Measurements from ENCODE around the gene DENND5A.
"Not testable (repeated sequence)": the region's sequence is repeated elsewhere in the genome, so short reads cannot be mapped to it uniquely, and the experiment has no call there.

DENND5A gene

DNA sequence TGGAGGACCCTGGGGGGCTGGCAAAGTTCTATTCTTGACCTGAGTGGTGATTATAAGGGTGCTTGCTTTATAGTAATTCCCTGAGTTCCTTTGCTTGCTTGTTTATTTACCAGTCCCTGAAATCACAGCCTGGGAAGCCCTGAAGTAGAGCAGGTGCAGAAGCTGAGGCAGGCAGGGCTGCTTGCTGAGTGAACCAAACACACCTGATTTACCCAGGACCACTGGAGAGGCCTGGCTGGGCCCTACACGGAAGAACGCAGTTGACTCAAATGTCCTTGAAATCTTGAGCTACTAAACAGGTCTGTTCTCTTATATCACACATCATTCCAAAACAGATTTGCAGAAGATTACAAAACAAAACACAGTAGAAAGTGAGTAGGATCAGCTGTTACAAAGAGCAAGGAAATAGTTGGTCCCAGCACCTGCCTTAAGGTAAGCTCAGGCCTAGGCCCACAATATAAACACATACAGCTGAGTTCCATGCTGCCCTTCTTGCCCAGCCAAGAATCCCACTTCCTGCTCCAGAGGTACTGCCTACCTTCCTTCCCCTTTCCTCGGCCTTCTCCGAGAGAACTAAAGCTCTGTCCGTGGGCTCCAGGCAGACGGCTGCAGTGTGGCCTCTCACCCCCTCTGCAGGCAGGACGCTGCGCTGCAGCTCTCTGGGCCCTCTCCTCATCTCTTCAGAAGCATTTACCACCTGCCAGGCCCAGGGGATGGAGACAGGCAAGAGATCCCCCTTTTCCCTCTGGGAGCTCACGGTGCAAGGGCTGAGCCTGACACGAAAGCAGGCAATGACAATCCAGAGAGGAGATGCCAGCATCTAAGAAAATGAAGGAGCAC lies 127.6 kb downstream of the DENND5A start:
- peak; percentile 76 for DNase-seq

DNA sequence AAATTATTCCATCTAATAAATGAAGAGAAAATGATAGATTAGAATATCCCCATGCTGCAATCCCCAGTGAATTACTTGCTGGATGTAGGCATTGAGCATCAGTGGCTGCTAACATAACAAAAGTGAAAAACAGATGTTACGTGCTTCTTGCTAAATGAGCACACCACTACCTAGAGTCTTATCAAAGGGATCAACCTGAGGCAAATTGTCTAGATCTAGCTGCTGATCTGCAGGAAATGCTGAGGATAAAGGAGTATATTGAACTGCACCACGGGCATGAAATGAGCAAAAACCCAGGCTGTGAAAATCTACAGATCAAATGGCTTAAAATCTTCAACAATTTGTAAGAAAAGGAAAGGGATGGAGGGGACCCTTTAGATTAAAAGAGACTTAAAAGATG lies 128.4 kb downstream of the DENND5A start:
- DNase-seq = no peak

DNA sequence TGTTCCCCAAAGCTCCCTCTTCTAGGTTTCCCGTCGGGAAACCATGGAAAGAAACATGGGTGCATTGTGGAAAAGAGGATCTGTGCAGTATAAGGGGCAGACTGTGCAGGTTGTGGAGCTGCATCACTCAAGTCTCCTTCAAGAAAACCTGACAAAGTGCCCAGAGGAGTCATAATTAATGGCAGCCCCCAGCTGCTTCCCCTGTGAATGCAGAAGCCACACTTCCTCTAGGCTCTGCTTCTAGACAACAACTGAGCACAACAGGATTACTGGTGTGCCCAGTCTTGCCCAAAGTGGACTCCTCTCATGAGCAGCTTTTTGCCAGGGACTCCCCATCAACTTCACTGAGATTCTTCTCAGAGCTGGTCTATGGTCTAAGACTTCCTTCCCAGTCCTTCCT lies 131.2 kb downstream of the DENND5A start:
- no peak for DNase-seq

DNA sequence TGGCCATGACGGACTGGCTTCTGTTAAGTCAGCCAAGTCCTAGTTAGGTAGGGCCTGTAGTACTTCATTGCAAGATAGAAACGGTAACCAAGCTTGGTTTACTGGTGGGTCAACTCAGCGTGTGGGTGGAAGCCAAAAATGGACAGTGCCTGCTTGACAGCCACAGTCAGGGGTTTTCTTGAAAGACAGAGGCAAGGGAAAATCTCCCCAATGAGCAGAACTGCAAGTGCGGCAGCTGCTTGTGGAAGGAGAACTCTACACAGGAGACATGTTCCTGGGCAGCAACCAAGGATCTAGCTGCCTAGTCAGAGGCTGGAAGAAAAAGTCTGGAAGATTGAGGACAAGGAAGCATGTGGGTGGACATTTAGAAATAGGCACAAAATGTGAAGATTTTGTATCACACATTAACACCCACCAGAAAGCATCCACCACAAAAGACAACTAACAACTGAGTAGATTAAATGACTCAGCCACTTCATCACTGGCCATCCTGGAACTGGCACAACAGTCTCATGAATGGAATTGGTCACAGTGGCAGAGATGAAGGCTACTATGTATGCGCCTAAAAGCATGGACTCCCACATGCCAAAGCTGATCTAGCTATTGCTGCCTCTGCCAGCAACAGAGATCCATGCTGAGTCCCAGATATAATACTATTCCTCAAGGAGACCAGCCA lies 132.8 kb downstream of the DENND5A start:
- DNase-seq = no peak

DNA sequence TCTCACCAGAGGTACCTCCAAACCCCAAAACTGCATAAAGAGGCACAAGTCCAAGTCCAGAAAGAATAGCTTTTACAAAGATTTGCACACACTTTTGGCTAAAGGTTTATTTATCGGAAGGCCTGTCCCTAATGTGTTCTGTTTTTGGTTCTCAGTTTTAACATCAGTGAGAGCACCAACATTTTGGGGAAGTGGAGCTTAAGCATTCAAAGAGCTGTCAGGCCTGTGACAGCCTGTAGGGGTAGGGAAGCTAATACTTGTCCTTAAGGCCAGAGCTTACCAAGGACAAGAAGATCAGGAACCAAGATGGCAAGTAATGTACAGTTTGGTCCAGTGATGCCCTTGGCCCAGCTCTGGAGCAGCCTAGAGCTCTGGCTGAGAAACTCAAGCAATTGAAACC lies 134.9 kb downstream of the DENND5A start:
- no peak for DNase-seq

DNA sequence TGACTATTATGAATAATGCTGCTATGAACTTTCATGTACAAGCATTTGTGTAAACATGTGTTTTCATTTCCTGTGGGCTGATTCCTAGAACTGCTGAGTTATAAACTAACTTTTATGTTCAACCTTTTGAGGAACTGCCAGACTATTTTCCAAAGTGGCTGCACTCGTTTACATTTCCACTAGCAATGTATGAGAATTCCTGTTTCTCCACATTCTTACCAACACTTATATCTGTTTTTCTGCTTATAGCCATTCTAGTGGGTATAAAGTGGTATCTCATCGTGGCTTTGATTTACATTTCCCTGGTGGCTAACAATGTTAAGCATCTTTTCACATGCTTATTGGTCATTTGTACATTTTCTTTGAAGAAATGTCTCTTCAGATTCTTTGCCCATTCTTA lies 138.5 kb downstream of the DENND5A start:
- DNase-seq = no peak

DNA sequence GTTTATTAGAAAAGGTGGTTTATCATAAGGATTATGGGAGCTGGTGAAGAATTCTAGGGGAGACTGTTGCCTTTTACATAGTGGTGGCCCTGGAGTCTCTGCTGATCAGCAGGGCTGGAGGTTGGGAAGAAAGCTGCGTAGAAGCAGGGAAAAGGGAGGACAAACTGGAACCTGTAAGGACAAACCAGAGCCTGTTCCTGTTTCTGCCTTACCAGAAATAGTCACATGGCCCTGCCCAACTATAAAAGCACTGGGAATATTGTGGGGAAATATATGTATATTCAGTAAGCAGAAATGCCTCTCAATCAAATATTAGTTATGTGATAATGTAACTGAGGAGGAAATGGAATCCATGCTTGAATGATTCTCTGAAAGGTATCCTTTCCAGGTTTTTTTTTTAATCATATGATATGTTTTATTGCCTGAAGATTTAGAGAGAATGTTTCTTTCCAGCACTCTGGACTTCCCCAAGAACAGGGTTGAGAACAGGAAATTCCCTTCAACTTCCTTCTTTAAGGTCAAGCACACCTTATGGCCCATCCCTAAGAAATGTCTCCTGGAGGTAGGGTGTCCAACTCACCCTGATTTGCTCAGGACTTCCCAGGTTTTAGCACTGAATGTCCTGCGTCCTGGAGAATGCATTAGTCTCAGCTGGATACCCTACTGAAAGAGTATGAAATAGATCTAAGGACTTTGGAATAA lies 139.8 kb downstream of the DENND5A start:
- DNase-seq = no peak

DNA sequence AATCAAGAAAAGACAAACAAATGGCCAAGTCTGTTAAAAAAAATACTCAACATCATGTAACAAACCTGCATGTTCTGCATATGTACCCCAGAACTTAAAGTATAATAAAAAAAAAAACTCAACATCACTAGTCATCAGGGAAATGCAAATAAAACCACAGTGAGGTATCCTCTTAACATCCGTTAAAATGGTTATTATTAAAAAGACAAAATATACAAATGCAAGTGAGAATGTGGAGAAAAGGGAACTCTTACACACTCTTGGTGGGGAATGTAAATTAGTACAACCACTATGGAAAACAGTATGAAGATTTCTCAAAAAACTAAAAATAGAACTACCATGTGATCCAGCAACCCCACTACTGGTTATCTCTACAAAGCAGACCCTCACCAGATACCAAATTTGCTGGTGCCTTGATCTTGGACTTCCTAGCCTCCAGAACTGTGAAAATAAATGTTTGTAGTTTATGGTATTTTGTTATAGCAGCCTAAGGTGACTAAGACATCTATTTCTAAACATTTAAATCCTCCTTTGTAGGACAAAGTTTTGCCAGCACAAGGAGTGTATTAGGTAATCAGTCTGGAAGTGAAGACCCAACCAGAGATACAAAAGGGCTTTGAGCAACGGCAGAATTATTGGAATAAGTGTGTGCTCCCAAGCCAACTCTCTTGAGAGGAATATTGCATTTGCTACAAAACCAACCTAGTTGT lies 141.4 kb downstream of the DENND5A start:
- DNase-seq = no peak

DNA sequence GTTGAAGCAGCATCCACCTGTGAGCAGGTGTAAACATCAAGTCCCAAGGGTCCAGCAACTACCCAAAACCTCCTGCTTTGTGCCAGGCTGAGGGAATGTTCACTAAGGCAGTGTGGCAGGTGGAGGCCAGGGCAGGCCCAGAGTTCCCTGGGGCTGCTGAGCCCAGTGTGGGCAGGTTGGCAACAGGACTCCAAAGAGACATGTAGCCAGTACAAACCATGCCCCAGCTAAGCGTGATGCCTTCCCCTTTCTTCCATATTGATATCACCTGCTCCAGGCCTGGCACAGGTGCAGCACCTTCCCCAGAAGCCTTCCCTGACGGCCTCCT lies 143.7 kb downstream of the DENND5A start:
- DNase-seq = no peak

DNA sequence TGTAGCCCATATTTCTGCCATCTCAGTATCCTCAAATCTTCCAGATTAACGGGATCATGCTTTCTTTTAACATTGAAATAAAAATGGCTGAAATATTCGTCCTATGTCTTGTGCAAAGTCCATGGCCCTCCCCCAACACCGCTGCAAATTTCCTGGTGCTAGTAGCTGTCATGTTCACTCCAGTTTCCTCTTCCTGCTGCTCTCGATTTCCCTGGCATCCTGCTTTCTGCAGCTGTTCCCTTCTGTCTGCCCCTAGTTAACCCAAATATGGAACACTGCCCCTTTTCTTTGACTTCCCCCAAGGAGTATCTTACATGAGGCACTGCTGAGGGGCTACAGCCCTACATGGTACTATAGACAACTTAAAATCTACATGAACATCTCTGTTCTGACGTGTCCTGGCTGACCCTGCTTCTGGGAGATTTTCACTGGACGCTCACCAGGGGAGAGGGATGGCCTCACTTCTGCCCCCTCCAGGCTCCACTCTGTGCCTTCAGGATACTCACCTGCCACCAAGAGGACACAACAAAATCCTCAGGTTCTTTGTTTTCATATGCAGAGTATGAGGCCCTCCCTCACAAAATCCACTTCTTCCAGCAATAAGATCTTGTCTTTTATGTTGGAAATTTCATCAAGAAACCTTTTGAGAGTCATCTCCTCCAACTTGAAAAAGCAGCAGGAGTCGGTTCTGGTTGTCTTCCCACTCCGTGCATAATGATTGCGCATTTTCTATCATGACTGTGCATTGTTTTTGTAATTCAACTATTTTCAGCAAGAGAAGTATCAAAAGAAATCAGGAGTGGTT lies 144.3 kb downstream of the DENND5A start:
- DNase-seq = no peak

DNA sequence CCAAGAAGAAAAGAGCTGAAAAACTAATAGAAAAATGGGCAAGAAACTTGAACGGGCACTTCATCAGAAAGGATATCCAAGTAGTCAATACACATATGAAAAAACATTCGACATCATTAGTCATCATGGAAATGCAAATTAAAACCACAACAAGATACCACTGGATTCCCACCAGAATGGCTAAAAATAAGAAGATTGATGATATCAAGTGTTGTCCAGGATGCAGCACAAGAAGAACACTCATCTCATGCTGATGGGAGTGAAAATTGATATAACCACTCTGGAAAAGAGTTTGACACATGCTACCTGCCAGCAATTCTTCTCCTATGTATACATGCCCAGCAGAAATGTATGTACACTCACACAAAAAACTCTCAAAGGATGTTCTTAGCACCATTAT lies 146.9 kb downstream of the DENND5A start:
- no peak for DNase-seq

DNA sequence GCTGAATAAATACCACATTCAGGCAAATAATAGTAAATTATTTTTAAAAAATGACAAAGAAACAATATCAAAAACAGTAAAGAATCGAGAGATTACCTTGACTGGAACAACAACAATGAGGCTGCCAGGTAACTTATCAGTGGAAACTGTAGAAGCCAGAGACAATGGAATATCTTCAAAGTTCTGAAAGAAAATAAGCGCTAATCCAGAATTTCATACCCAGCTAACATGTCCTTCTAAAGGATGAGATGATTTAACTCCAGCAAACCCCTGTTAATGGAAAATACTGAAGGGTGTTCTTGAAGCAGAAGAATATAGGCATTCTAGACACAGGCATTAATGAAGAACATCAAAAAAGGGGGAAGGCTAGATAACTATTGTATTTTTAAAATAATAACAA lies 153.1 kb downstream of the DENND5A start:
- no peak for DNase-seq

DNA sequence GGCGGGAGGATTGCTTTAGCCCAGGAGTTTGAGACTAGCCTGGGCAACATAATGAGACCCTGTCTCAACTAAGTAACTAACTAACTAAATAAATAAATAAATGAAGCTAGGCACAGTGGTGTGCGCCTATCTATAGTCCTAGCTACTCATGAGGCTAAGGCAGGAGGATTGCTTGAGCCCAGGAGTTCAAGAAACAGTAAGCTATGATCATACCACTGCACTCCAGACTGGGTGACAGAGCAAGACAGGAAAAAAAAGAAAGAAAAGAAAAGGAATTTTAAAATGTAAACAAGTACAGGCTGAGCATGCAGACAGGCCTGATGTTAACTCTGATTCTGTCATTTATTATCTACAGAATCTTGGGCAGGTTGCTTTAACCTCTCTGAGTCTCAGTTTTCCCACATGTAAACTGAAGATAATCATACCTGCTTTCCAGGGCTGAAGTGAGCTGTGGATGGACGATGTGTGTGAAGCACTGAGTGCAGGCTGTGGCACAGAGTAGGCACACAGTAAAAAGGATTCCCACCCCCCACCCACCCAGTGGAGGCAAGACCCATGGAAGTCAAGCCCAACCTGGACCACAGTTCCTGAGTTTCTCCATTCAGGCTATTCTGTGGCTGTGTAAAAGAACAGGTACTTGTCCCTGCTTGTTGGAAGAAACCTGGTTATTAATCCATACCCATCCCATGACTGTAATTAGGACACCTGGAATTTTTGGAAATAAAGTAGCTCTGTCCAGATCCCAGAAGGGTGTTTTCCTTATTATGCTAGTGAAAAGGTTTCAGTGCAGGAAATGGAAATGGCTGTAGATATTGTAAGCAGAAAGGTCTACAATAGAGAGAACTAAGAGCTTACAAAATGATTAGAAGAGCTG lies 155.1 kb downstream of the DENND5A start:
- no peak for DNase-seq

DNA sequence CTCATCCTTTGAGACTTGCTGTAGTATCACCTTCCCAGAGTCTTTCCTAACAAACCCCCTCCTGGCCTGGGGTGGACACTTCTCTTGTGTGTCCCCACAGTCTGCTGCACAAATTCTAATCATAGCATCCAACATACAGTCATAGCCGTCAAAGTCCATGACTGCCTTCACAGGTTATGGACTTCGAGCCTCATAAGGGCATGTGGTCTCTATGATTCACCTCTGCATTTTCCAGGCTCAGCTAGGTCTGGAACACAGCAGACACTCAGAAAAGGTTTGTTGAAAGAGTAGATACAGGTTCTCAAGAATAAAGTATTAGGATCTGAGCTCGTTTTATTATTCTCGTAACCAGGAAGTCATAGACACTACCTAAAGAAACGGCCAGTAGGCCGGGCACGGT lies 160.6 kb downstream of the DENND5A start:
- no peak for DNase-seq

DNA sequence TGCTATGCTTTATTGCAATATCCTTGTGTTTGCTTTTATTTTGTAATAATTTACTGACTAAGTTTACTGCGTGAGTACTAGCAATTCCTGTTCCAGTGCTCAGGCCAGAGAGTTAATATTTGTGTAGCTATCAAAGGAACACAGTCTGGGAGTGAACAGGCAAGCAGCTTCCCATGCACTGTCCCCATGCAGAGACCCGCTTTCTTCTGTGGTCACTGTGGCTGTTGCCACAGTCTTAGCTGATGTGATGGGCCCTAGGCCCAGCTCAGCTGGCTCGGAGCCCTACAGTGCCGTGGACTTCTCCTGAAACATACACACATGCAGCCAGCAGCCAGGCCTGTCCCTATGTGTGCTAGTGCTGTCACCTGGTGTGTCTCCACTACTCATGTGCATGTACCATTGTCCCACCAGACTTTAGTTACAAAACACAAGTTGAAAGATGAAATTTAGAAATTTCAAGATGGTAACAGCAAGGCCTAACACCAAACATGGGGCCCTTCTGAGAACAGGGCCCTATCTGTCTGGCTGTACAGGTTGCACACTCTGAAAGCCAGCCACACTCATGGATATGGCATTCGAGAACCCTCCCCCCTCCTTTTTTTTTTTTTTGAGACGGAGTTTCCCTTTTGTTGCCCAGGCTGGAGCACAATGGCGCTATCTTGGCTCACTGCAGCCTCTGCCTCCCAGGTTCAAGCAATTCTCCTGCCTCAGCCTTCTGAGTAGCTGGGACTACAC lies 161.4 kb downstream of the DENND5A start:
- DNase-seq = no peak

DNA sequence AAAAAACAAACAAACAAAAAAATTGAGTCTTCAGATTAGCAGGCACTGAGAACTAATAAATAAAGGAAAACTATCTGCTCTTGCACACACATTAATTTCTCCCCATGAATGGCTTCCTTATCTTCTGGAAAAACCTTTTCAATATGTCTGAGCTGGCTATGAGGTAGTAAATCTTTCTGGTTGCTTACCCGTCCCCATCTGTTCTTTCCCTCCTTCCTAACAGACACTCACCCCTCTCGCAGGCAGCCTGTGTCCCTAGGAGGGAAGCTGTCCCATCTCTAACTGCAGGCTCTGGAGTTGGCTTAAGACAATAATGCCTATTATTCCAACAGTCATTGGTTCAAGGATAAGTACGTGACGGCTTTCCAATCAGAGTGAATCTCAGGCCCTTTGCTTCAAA lies 165.5 kb downstream of the DENND5A start:
- DNase-seq = no peak

DNA sequence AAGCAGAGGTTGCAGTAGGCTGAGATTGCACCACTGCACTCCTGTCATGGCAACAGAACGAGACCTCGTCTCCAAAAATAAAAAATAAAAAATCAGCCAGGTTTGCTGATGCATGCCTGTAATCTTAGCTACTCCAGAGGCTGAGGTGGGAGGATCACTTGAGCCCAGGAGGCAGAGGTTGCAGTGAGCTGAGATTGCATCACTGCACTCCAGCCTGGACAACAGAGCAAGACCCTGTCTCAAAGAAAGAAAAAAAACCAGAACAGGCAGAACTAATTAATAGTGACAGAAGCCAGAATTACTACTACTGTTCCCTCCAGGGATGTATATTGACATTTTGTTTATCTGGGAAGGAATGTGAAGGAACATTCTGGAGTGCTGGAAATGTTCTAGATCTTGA lies 166.7 kb downstream of the DENND5A start:
- DNase-seq = not testable (repeated sequence)

DNA sequence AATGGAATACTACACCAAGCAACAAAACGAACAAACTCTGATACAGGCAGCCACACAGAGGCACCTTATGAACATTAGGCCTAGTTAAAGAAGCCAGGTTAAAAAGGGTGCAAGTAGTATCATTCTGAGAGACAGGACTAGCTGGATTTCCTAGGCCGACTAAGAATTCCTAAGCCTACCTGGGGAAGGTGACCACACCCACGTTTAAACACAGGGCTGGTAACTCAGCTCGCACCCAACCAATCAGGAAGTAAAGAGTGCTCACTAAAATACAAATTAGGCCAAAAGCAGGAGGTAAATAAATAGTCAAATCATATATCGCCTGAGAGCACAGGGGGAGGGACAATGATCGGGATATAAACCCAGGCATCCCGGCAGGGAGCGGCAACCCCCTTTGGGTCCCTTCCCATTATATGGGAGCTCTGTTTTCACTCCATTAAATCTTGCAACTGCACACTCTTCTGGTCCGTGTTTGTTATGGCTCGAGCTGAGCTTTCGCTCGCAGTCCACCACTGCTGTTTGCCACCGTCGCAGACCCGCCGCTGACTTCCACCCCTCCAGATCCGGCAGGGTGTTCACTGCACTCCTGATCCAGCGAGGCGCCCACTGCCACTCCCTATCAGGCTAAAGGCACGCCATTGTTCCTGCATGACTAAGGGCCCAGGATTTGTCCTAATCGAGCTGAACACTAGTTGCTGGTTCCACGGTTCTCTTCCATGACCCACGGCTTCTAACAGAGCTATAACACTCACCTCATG lies 167.8 kb downstream of the DENND5A start:
- not testable (repeated sequence) for DNase-seq

DNA sequence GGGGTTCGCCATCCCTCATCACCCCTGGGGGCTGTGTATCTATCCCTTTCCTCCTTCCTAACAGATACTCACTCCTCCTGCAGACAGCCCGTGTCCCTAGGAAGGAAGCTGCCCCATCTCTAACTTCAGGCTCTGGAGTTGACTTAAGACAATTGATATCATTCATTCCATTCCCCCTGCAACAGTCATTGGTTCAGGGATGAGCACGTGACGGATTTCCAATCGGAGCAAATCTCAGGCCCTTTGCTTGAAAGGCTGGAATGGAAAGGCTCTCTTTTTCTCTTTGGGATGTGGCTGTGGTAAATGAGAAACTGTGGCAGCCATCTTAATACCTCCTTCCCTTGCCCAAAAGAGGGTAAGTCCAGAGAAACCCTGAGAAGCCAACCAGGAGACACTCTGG lies 168.7 kb downstream of the DENND5A start:
- no peak for DNase-seq

DNA sequence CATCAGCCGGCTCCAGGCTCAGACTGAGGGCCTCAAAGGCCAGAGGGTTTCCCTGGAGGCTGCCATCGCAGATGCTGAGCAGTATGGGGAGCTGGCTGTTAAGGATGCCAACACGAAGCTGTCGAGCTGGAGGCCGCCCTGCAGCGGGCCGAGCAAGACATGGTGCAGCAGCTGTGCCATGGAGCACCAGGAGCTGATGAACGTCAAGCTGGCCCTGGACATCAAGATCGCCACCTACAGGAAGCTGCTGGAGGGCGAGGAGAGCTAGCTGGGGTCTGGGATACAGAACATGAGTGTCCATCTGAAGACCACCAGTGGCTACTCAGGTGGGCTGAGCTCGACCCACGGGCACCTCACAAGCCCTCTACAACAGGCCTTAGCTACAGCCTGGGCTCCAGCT lies 169.7 kb downstream of the DENND5A start:
- DNase-seq = no peak
